IMR-90 (cell line): ENCODE data around the gene BCL2L1.

ENCODE experiments used
- BHLHE40 ChIP-seq: fragments of 150-350 bp; IDR thresholded peaks from 2 replicates; pipeline ENCODE4 v1.6.1; 2016; ENCODE audit warnings: mild to moderate bottlenecking, low read depth, low read length
- CEBPB ChIP-seq: IDR thresholded peaks from 2 replicates; pipeline ENCODE4 v1.6.1; 2012; ENCODE audit warnings: low read depth, low read length, improper control_type of control experiment
- FOS ChIP-seq: fragments of 150-350 bp; IDR thresholded peaks from 2 replicates; pipeline ENCODE4 v1.6.1; 2016; ENCODE audit warnings: low read depth, low read length
- MAFK ChIP-seq: IDR thresholded peaks from 2 replicates; pipeline ENCODE4 v1.6.1; 2012; ENCODE audit warnings: low read depth, low read length, improper control_type of control experiment
- MAZ ChIP-seq: IDR thresholded peaks from 2 replicates; pipeline ENCODE4 v1.6.1; 2012; ENCODE audit warnings: low read depth, mild to moderate bottlenecking, low read length, improper control_type of control experiment, moderate library complexity, borderline replicate concordance
- MXI1 ChIP-seq: IDR thresholded peaks from 2 replicates; pipeline ENCODE4 v1.6.1; 2012; ENCODE audit warnings: low read depth, mild to moderate bottlenecking, low read length, moderate library complexity, borderline replicate concordance
- NFE2L2 ChIP-seq: fragments of 150-350 bp; IDR thresholded peaks from 2 replicates; pipeline ENCODE4 v1.6.1; 2016; ENCODE audit warnings: low read depth, mild to moderate bottlenecking, low read length
- POLR2A ChIP-seq: IDR thresholded peaks from 2 replicates; pipeline ENCODE4 v1.6.1; 2012; ENCODE audit warnings: mild to moderate bottlenecking, low read depth, low read length
- RAD21 ChIP-seq: IDR thresholded peaks from 2 replicates; pipeline ENCODE4 v1.6.1; 2012; ENCODE audit warnings: low read length, improper control_type of control experiment
- RCOR1 ChIP-seq: IDR thresholded peaks from 2 replicates; pipeline ENCODE4 v1.6.1; 2012; ENCODE audit warnings: mild to moderate bottlenecking, low read length, improper control_type of control experiment; ENCODE audit not compliant: insufficient replicate concordance
- SMC3 ChIP-seq: fragments of 150-350 bp; IDR thresholded peaks from 2 replicates; pipeline ENCODE4 v1.6.1; 2016; ENCODE audit warnings: low read depth, mild to moderate bottlenecking, antibody characterized with exemption, low read length, moderate library complexity
- TF ChIP-seq, protein P1 (sequence below): conservative IDR thresholded peaks from 2 replicates; pipeline ENCODE4 v1.5.1; 2012; ENCODE audit warnings: mild to moderate bottlenecking, low read depth, low read length, improper control_type of control experiment
- TF ChIP-seq, protein P2 (sequence below): fragments of 150-350 bp; IDR thresholded peaks from 2 replicates; pipeline ENCODE4 v1.6.1; 2016; ENCODE audit warnings: low read depth, mild to moderate bottlenecking, low read length, moderate library complexity, borderline replicate concordance
- TF ChIP-seq, protein P3 (sequence below): fragments of 150-350 bp; IDR thresholded peaks from 2 replicates; pipeline ENCODE4 v1.6.1; 2017; ENCODE audit warnings: mild to moderate bottlenecking, antibody characterized with exemption, low read length, low read depth

DNA sequence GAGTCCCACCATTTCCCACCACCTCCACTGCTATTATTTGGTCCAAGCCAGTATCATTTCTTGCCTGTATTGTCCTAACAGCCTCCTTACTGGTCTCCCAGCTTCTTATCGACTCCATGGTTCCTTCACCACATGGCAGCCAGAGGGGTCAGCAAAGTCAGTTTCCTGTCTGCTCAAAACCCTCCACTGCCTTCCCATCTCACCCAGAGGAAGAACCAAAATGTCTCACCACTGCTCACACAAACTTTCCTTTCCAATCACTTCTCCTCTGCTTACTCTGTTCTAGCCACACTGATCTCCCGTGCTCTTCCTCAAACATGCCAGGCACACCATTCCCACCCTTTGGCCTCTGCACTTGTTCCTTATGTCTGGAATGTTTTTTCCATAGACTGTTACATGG, 39.7 kb downstream of the BCL2L1 start:
- TF ChIP-seq, protein P1, sequence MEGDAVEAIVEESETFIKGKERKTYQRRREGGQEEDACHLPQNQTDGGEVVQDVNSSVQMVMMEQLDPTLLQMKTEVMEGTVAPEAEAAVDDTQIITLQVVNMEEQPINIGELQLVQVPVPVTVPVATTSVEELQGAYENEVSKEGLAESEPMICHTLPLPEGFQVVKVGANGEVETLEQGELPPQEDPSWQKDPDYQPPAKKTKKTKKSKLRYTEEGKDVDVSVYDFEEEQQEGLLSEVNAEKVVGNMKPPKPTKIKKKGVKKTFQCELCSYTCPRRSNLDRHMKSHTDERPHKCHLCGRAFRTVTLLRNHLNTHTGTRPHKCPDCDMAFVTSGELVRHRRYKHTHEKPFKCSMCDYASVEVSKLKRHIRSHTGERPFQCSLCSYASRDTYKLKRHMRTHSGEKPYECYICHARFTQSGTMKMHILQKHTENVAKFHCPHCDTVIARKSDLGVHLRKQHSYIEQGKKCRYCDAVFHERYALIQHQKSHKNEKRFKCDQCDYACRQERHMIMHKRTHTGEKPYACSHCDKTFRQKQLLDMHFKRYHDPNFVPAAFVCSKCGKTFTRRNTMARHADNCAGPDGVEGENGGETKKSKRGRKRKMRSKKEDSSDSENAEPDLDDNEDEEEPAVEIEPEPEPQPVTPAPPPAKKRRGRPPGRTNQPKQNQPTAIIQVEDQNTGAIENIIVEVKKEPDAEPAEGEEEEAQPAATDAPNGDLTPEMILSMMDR: no peak
- TF ChIP-seq RAD21: no peak
- no peak for TF ChIP-seq MXI1
- TF ChIP-seq MAFK: no peak
- no peak for TF ChIP-seq NFE2L2
- TF ChIP-seq, protein P2, sequence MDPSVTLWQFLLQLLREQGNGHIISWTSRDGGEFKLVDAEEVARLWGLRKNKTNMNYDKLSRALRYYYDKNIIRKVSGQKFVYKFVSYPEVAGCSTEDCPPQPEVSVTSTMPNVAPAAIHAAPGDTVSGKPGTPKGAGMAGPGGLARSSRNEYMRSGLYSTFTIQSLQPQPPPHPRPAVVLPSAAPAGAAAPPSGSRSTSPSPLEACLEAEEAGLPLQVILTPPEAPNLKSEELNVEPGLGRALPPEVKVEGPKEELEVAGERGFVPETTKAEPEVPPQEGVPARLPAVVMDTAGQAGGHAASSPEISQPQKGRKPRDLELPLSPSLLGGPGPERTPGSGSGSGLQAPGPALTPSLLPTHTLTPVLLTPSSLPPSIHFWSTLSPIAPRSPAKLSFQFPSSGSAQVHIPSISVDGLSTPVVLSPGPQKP: no peak
- no peak for TF ChIP-seq POLR2A
- TF ChIP-seq BHLHE40: no peak
- TF ChIP-seq MAZ: no peak
- TF ChIP-seq RCOR1: no peak
- no peak for TF ChIP-seq CEBPB
- TF ChIP-seq FOS: no peak
- TF ChIP-seq, protein P3, sequence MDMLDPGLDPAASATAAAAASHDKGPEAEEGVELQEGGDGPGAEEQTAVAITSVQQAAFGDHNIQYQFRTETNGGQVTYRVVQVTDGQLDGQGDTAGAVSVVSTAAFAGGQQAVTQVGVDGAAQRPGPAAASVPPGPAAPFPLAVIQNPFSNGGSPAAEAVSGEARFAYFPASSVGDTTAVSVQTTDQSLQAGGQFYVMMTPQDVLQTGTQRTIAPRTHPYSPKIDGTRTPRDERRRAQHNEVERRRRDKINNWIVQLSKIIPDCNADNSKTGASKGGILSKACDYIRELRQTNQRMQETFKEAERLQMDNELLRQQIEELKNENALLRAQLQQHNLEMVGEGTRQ: no peak
- TF ChIP-seq SMC3: no peak
